Endodermal cell (in vitro differentiated cells): ENCODE data around the gene OTOR. TPM values are rescaled to one million over a fixed set of nuclear protein-coding genes. Genes with fewer than 3 reads are reported as not detected.

Experiments used
- DNase-seq: peaks from one replicate; pipeline ENCODE4 v3.0.0-alpha.2; 2017
- H3K27ac ChIP-seq: 2 replicates; pipeline ENCODE4 v1.5.1; 2013; ENCODE audit warnings: mild to moderate bottlenecking, low read depth, low read length, moderate library complexity
- H3K27me3 ChIP-seq: 2 replicates; pipeline ENCODE4 v1.6.1; 2013; ENCODE audit warnings: mild to moderate bottlenecking, low read length, moderate library complexity; ENCODE audit not compliant: insufficient read depth, control insufficient read depth, poor library complexity, severe bottlenecking
- H3K36me3 ChIP-seq: 2 replicates; pipeline ENCODE4 v1.7.0; 2013; ENCODE audit warnings: mild to moderate bottlenecking, low read length, moderate library complexity; ENCODE audit not compliant: control insufficient read depth, insufficient read depth
- H3K4me1 ChIP-seq: one replicate; pipeline ENCODE4 v1.7.0; 2013; ENCODE audit warnings: low read length; ENCODE audit not compliant: control insufficient read depth, insufficient read depth
- H3K4me3 ChIP-seq: 2 replicates; pipeline ENCODE4 v1.5.1; 2013; ENCODE audit warnings: mild to moderate bottlenecking, low read length, moderate library complexity
- H3K9ac ChIP-seq: 2 replicates; pipeline ENCODE4 v1.6.1; 2013; ENCODE audit warnings: mild to moderate bottlenecking, low read length, moderate library complexity; ENCODE audit not compliant: poor library complexity, severe bottlenecking; ENCODE audit errors: extremely low read depth
- H3K9me3 ChIP-seq: 2 replicates; pipeline ENCODE4 v1.6.1; 2013; ENCODE audit warnings: mild to moderate bottlenecking, low read length, moderate library complexity; ENCODE audit not compliant: control insufficient read depth
- H3K27ac Mint-ChIP-seq: 2 replicates; pipeline ENCODE4 v1.8.0; 2020; ENCODE audit warnings: mixed read lengths
- H3K27me3 Mint-ChIP-seq: 2 replicates; pipeline ENCODE4 v1.8.0; 2021; ENCODE audit warnings: mild to moderate bottlenecking, mixed read lengths; ENCODE audit not compliant: insufficient read depth
- H3K36me3 Mint-ChIP-seq: 2 replicates; pipeline ENCODE4 v1.8.0; 2020; ENCODE audit warnings: low read depth, mixed read lengths
- H3K4me1 Mint-ChIP-seq: 2 replicates; pipeline ENCODE4 v1.8.0; 2020; ENCODE audit warnings: mixed read lengths
- H3K4me3 Mint-ChIP-seq: 2 replicates; pipeline ENCODE4 v1.8.0; 2020; ENCODE audit warnings: mild to moderate bottlenecking, moderate library complexity, mixed read lengths
- H3K9me3 Mint-ChIP-seq: 2 replicates; pipeline ENCODE4 v1.8.0; 2020; ENCODE audit warnings: mild to moderate bottlenecking, mixed read lengths
- CTCF ChIP-seq: fragments of 200-600 bp; sonication (generic); conservative IDR thresholded peaks from 2 replicates; pipeline ENCODE4 v1.5.0; 2021; ENCODE audit warnings: antibody characterized with exemption, mild to moderate bottlenecking
- WGBS, 2 experiments: methylation state at CpG; one replicate each; pipeline versions ENCODE4 v1.1.5 to v1.1.7; 2013; ENCODE audit warnings: missing lambda C conversion rate in 2 of 2, mixed read lengths in 1 of 2; ENCODE audit not compliant: insufficient coverage in 1 of 2, insufficient read length in 1 of 2; 5-methylcytosine and 5-hydroxymethylcytosine counted together
- long read RNA-seq, 4 experiments: library from polyadenylated mRNA in 2 of 4; library from RNA in 1 of 4; library from capped mRNA in 1 of 4; stranded (forward) in 3 of 4; unstranded in 1 of 4; transcript quantifications; one replicate each; pipeline ENCODE4 v2.0.0, GENCODE V29; 2020 to 2021; ENCODE audit warnings: inconsistent platforms in 1 of 4
- polyA plus RNA-seq, 2 experiments: library from polyadenylated mRNA; stranded (reverse); fragments of 50-300 nt; gene quantifications; one replicate each; pipeline ENCODE4 v1.2.3, GENCODE V29; 2013
- total RNA-seq, 2 donors: library from RNA; stranded (reverse); fragmentation: NEBNext Ultra II Directional in 1 of 2; extraction: Animal tissue kit (Norgen Biotek cat#: 25700) in 1 of 2; gene quantifications; 2 replicates in 1 of 2; 3 replicates in 1 of 2; pipeline ENCODE4 v1.2.1, GENCODE V29; 2021

Gene OTOR, protein sequence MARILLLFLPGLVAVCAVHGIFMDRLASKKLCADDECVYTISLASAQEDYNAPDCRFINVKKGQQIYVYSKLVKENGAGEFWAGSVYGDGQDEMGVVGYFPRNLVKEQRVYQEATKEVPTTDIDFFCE
- total RNA-seq: not detected
- not detected for polyA plus RNA-seq (2013, experiment 1 of 2)
- polyA plus RNA-seq (2013, experiment 2 of 2): not detected
- long read RNA-seq, experiment 1: 0 reads
- long read RNA-seq, experiment 2: 0 reads
- long read RNA-seq, experiment 3: 0 reads
- long read RNA-seq, experiment 4: 0 reads

GRCh38 chr20:16748308-16748900 lies at the start of gene OTOR:
Gene OTOR, plus strand, starts transcription at chr20:16748358. Its CDS starts 44 bp downstream, at chr20:16748402.
- Histone ChIP-seq H3K4me1 (no peaks in the 10 kb centered on the region), H3K27ac (no peak within 1 kb of the TSS), H3K27me3 (no peaks in the 10 kb centered on the region), H3K36me3 (no peaks in the 10 kb centered on the region), H3K9me3 (no peaks in the 10 kb centered on the region), H3K4me3 (no peak within 1 kb of the TSS), H3K9ac (no peak within 1 kb of the TSS)
- no peaks in the 10 kb centered on the region for H3K9me3 Mint-ChIP-seq
- peaks cover 3% of the 10 kb centered on the region for H3K4me1 Mint-ChIP-seq
- 90 to 100% methylated on average over 2 to 5 of the region's 5 CpGs for WGBS, 2 experiments
- no peak for DNase-seq
- H3K27me3 Mint-ChIP-seq: no peaks in the 10 kb centered on the region
- H3K36me3 Mint-ChIP-seq: no peaks in the 10 kb centered on the region
- H3K27ac Mint-ChIP-seq: no peak within 1 kb of the TSS
- no peak within 1 kb of the TSS for H3K4me3 Mint-ChIP-seq
- no peak for TF ChIP-seq CTCF

- WGBS, 2 experiments: 89 to 100% methylated on average over 2 to 4 of the region's 4 CpGs
- no peak overlapping the region for H3K4me3 Mint-ChIP-seq
- no peak overlapping the region for H3K27ac ChIP-seq
- H3K27ac Mint-ChIP-seq: no peak overlapping the region
- H3K9me3 Mint-ChIP-seq: no peaks in the 10 kb centered on the region
- no peaks in the 10 kb centered on the region for H3K27me3 Mint-ChIP-seq
- no peaks in the 10 kb centered on the region for H3K36me3 Mint-ChIP-seq
- H3K27me3 ChIP-seq: no peaks in the 10 kb centered on the region
- H3K9me3 ChIP-seq: no peaks in the 10 kb centered on the region
- peak; percentile 62 for TF ChIP-seq CTCF
- no peaks in the 10 kb centered on the region for H3K4me1 ChIP-seq
- H3K4me3 ChIP-seq: no peak overlapping the region
- H3K36me3 ChIP-seq: no peaks in the 10 kb centered on the region
- no peaks in the 10 kb centered on the region for H3K4me1 Mint-ChIP-seq
- no peak for DNase-seq
- H3K9ac ChIP-seq: no peak overlapping the region
Measured at GRCh38 chr20:16699293-16699692, 48.9 kb upstream of the OTOR start.

GRCh38 chr20:16701296-16701695 lies 46.9 kb upstream of the OTOR start:
- Histone ChIP-seq H3K27ac (no peak overlapping the region), H3K27me3 (no peaks in the 10 kb centered on the region), H3K9me3 (peaks cover 12% of the 10 kb centered on the region), H3K4me1 (no peaks in the 10 kb centered on the region), H3K36me3 (no peaks in the 10 kb centered on the region), H3K4me3 (no peak overlapping the region), H3K9ac (no peak overlapping the region)
- peaks cover 3% of the 10 kb centered on the region for H3K27me3 Mint-ChIP-seq
- peaks cover 3% of the 10 kb centered on the region for H3K36me3 Mint-ChIP-seq
- no peak overlapping the region for H3K4me3 Mint-ChIP-seq
- peak; percentile 79 for TF ChIP-seq CTCF
- 95% methylated on average over 2 of the region's 3 CpGs; no CpG with 5 or more reads in 1 of the 2 experiments for WGBS, 2 experiments
- peak; percentile 59 for DNase-seq
- H3K27ac Mint-ChIP-seq: no peak overlapping the region
- peaks cover 18% of the 10 kb centered on the region for H3K9me3 Mint-ChIP-seq
- H3K4me1 Mint-ChIP-seq: no peaks in the 10 kb centered on the region
